22Rv1 (cell line): Measurements from ENCODE around the gene MRPL45.

Source experiments
- ZFX ChIP-seq: fragments of 450-650 bp; IDR thresholded peaks from 2 replicates; pipeline ENCODE4 v1.6.1; 2017; ENCODE audit warnings: antibody characterized with exemption, borderline replicate concordance
- TF ChIP-seq, protein P1 (sequence below): fragments of 450-650 bp; IDR thresholded peaks from 2 replicates; pipeline ENCODE4 v1.5.1; 2017; ENCODE audit warnings: mild to moderate bottlenecking

DNA sequence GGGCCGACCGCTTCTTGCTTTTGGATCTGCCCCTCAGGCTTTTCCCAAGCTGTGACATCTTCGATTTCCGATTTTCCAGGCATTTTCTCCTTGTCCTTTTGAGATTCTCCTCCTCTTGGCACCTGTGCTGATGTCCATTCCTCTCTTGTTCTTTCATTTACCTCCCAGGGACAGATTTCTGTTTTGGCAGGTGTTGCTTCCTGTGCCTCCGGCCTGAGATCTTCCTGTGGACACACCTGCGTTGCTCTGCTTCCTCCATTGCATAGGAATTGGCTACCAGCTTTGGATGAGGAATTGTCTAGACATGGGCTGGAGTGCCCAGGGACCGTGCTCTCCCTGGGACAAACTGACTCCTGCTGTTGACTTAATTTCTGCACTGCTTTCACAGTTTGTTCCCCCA is 31.7 kb downstream of the MRPL45 start:
- TF ChIP-seq, protein P1, sequence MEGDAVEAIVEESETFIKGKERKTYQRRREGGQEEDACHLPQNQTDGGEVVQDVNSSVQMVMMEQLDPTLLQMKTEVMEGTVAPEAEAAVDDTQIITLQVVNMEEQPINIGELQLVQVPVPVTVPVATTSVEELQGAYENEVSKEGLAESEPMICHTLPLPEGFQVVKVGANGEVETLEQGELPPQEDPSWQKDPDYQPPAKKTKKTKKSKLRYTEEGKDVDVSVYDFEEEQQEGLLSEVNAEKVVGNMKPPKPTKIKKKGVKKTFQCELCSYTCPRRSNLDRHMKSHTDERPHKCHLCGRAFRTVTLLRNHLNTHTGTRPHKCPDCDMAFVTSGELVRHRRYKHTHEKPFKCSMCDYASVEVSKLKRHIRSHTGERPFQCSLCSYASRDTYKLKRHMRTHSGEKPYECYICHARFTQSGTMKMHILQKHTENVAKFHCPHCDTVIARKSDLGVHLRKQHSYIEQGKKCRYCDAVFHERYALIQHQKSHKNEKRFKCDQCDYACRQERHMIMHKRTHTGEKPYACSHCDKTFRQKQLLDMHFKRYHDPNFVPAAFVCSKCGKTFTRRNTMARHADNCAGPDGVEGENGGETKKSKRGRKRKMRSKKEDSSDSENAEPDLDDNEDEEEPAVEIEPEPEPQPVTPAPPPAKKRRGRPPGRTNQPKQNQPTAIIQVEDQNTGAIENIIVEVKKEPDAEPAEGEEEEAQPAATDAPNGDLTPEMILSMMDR, result no peak
- TF ChIP-seq ZFX, result no peak
